SK-N-MC (cell line): Measurements from ENCODE around the gene KEAP1.

Experiments
- DNase-seq: peaks from one replicate; pipeline ENCODE4 v3.0.0-alpha.2; 2011; ENCODE audit warnings: low read depth, low spot score
- H3K27ac ChIP-seq: fragments of 200-600 bp; sonication (generic); 2 replicates; pipeline ENCODE4 v1.5.1; 2016; ENCODE audit warnings: mixed run types
- H3K36me3 ChIP-seq: fragments of 200-600 bp; sonication (generic); 2 replicates; pipeline ENCODE4 v1.6.1; 2017; ENCODE audit warnings: antibody characterized with exemption, low read length, mixed read lengths; ENCODE audit not compliant: insufficient read depth
- H3K4me3 ChIP-seq: fragments of 200-600 bp; sonication (generic); 2 replicates; pipeline ENCODE4 v1.5.1; 2016
- H3K9ac ChIP-seq: fragments of 200-600 bp; sonication (generic); 2 replicates; pipeline ENCODE4 v1.8.0; 2017; ENCODE audit warnings: mixed run types, mixed read lengths; ENCODE audit not compliant: insufficient read length
- H3K9me3 ChIP-seq: fragments of 200-600 bp; sonication (generic); 2 replicates; pipeline ENCODE4 v1.6.1; 2017; ENCODE audit warnings: low read depth, mild to moderate bottlenecking, antibody characterized with exemption, low read length, moderate library complexity, mixed read lengths
- EZH2 ChIP-seq: fragments of 200-600 bp; sonication (generic); IDR thresholded peaks from one replicate; pipeline ENCODE4 v1.6.1; 2017; ENCODE audit warnings: antibody characterized with exemption
- FOXP2 ChIP-seq: optimal IDR thresholded peaks from 2 replicates; pipeline ENCODE3; 2011; ENCODE audit warnings: mild to moderate bottlenecking, moderate library complexity; ENCODE audit not compliant: insufficient read depth; ENCODE audit errors: extremely low read length, control extremely low read depth
- POLR2AphosphoS5 ChIP-seq: IDR thresholded peaks from 2 replicates; pipeline ENCODE4 v1.6.1; 2012; ENCODE audit warnings: mild to moderate bottlenecking, low read depth, low read length, borderline replicate concordance

The KEAP1 gene

DNA sequence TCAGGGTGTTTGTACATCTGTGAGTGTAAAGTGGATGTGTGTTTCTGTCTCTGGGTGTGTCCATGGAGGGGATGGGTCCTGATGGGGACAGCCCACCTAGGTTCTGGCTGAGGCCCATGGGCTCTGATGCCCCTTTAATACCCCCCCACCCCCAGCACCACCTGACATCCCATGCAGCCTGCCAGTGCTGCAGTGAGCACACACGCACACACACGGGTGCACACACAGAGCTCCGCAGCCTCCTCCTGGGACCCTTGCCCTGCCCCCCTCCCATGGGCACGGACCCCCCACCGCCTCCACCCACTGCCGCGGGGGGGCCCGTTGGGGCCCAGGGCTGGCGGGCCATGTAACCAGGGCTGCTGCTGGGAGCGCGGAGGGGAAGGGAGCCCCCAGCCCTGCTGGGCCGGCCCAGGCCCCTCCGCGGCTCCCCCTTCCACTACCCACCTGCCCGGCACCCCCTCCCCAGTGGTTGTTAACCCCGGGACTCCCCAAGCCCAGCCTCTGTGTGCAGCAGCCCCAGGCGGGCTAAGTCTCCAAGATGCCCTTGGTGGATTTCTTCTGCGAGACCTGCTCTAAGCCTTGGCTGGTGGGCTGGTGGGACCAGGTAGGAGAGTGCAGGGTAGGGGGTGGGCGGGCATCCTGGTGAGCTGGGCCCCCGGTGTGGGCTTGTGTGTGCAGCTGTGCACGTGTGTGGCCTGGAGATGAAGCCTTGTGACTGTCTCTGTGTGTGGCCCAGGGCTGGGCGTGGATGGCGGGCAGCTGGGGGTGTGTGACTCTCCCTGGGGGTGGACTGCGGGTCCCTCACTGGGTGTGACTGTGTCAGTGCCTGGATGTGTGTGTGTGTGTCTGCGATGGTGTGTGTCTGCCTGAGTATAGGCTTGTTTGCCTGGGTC, 50.2 kb downstream of the KEAP1 start:
- Histone ChIP-seq H3K27ac (no peak overlapping the region), H3K9me3 (no peaks in the 10 kb centered on the region), H3K9ac (no peak overlapping the region), H3K4me3 (no peak overlapping the region), H3K36me3 (no peaks in the 10 kb centered on the region)
- TF ChIP-seq EZH2, result no peak
- TF ChIP-seq POLR2AphosphoS5, result no peak
- TF ChIP-seq FOXP2, result no peak
- DNase-seq, result no peak

DNA sequence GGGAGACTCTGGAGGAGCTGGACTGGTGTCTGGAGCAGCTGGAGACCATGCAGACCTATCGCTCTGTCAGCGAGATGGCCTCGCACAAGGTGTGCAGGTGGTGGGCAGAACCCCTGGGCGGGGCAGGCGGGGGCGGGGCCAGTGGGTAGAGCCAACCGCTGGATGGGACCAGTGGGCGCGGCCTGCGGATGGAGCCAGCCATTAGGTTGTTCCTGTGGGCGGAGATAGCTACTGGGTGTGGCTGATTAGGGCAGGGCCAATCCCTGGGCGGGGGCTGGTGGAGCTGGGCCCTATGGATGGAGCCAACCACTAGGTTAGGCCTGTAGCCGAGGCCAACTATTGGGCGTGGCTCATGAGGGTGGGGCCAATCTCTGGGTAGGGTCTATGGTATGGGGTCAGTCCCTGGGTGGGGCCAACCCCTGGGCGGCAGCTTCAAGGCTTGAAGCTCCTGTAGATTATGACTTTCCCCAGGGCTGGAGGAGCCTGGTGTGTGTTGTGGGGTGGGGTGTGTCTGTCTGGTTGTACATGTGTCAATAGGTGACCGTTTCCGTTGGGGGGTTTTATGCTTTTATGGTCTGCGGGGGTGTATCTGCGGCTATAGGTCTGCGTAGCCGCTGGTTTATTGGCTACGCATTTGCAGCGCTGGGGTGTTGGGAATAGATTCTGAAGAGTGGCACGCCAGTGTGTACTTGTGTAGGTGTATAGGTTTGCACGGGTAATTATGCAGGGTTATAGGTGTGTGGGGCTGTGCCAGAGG, 52.1 kb downstream of the KEAP1 start:
- no peaks in the 10 kb centered on the region for H3K9me3 ChIP-seq
- no peak overlapping the region for H3K9ac ChIP-seq
- no peaks in the 10 kb centered on the region for H3K36me3 ChIP-seq
- H3K27ac ChIP-seq, result no peak overlapping the region
- TF ChIP-seq POLR2AphosphoS5 (no peak), FOXP2 (no peak), EZH2 (no peak)
- H3K4me3 ChIP-seq, result no peak overlapping the region
- DNase-seq, result no peak

DNA sequence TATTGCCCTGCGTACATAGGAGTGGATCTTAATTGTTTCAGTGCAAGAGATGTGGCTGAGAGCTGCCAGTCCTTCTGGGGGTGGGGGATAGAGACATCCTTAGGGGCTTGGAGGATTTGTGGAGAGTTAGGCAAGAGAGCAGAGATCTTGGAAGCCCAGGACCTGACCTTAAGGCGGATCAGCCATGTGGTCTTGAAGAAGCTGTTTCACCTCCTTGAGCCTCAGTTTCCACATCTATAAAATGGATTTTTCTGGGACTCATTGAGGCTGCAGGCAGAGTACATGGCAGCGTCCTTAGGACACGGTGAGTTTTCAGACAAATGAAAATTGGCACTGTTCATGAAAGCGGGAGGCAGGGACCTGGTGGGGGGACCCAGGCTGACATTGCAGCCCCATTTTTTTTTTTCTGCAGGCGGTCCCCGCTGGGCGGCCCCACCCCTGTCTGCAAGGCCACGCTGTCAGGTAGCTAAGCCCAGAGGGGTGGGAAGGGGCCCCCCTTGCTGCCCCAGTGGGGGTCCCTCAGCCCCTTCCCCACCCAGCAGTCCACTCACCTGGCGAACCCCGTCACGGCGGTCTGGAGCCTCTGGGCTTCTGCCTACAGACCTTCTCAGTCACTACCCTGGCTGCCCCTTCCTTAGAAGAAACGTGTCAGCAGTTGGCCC, 52.8 kb downstream of the KEAP1 start:
- no peak overlapping the region for H3K4me3 ChIP-seq
- H3K9ac ChIP-seq, result no peak overlapping the region
- no peak for DNase-seq
- TF ChIP-seq FOXP2 (no peak), EZH2 (no peak), POLR2AphosphoS5 (no peak)
- no peaks in the 10 kb centered on the region for H3K36me3 ChIP-seq
- H3K9me3 ChIP-seq, result no peaks in the 10 kb centered on the region
- H3K27ac ChIP-seq, result no peak overlapping the region

GRCh38 chr19:10449037-10449436, 54.1 kb downstream of the KEAP1 start:
- H3K9ac ChIP-seq, result no peak overlapping the region
- H3K4me3 ChIP-seq, result no peak overlapping the region
- DNase-seq, result no peak
- TF ChIP-seq FOXP2, result no peak
- no peak for TF ChIP-seq EZH2
- TF ChIP-seq POLR2AphosphoS5, result no peak
- no peaks in the 10 kb centered on the region for H3K36me3 ChIP-seq
- no peaks in the 10 kb centered on the region for H3K9me3 ChIP-seq
- no peak overlapping the region for H3K27ac ChIP-seq

GRCh38 chr19:10442698-10443097, 60.5 kb downstream of the KEAP1 start:
- Histone ChIP-seq H3K4me3 (no peak overlapping the region), H3K9me3 (no peaks in the 10 kb centered on the region), H3K27ac (no peak overlapping the region), H3K36me3 (no peaks in the 10 kb centered on the region), H3K9ac (no peak overlapping the region)
- no peak for TF ChIP-seq EZH2
- no peak for TF ChIP-seq POLR2AphosphoS5
- TF ChIP-seq FOXP2, result no peak
- no peak for DNase-seq

- no peak for DNase-seq
- Histone ChIP-seq H3K27ac (no peak overlapping the region), H3K4me3 (no peak overlapping the region), H3K36me3 (no peaks in the 10 kb centered on the region), H3K9me3 (no peaks in the 10 kb centered on the region), H3K9ac (no peak overlapping the region)
- no peak for TF ChIP-seq POLR2AphosphoS5
- no peak for TF ChIP-seq FOXP2
- no peak for TF ChIP-seq EZH2
Measured at GRCh38 chr19:10439588-10439987, 63.6 kb downstream of the KEAP1 start.
